Measurements from ENCODE around the gene ZNF598. TPM values are rescaled to one million over a fixed set of nuclear protein-coding genes. Genes with fewer than 3 reads are reported as not detected.

Gene ZNF598
- total RNA-seq: 100 to 1,000 TPM in 1 of 4 donors, 10 to 100 TPM in 3; 28.3 to 145 (median 42.0) TPM

DNA sequence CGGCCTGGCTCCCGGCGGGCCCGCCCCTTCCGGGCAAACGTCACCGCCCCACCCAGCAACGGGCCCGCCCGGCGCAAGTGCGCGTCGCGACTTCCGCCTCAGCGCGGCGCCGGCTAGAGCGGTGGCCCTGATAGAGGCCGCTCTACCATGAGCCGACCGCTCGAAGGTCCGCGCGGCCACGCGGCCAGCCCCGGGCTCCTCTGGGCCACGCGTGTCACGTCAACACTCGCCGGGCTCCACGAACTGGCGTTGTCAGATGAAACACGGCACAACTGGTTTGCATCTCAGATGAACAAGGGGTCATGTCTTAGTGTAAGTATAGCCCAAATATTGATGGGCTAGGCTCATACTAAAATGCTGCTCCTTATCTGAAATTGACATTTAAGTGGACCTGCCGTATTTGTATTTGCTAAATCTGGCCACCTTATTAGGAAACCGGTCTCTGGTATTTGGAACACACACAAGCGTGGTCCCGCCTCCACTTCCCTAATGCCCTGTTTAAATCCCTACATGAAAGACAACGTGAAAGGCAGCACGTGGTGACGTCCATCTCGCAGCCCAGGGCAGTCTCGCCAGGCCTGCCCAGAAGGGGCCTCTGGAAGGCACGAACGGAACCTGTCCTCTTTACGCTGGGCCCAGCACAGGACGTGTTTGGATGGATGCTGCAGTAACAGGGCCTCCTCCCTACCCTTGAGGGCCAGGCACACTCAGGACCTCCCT is at the start of gene ZNF598:
ZNF598 (minus strand) TSS at position 31 of the 720 bp plus-strand sequence.
- peak; percentile 94 to 97 (median 96) for TF ChIP-seq POLR2AphosphoS5 (IDR thresholded peaks at IDR 0.05)
- peak in 1 of 5 experiments; percentile 25 for TF ChIP-seq CTCF (IDR thresholded peaks at IDR 0.05)
- TF ChIP-seq POLR2A (IDR thresholded peaks at IDR 0.05): peak; percentile 98
- TF ChIP-seq EP300 (IDR thresholded peaks at IDR 0.05; ENCODE audit: low read depth): no peak
- in situ Hi-C loops (cut with MboI; ENCODE audit: low pct_ligation_motif_present in 1 of 4, low pct_unique_long_range_greater_than_20kb in 1 of 4, low sequenced_read_pairs in 3 of 4): loop anchor here in 2 of 4 donors (10.0 to 25.0 kb wide), 2 partner anchors 127 to 135 kb away; partner anchors contain the start of genes RAB26 (in 2 of the 2) and PKD1 (in 1 of the 2)

DNA sequence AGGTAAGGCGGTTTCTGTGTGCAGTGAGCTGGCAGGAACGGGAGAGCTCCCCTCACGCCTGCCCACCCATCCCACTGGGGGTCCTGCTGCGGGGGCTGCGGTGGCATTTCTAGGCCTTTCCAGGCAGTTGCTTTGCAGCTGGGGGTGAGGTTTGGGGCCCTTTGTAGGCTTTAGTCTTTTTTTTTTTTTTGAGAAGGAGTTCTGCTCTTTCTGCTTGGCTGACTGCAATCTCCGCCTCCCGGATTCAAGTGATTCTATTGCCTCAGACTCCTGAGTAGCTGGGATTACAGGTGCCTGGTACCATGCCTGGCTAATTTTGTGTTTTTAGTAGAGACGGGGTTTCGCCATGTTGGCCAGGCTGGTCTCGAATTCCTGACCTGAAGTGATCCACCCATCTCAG is 49.3 kb upstream of the ZNF598 start:
- in situ Hi-C loops (cut with MboI; ENCODE audit: low pct_ligation_motif_present in 1 of 4, low pct_unique_long_range_greater_than_20kb in 1 of 4, low sequenced_read_pairs in 3 of 4) (no loop called here), intact Hi-C loops (cut with DNase I; ENCODE audit: low total_unique reads) (no loop called here)
- Histone ChIP-seq H3K4me1 (peaks cover 0 to 12% (median 10%) of the 10 kb centered on the region in 4 donors), H3K4me3 (no peak overlapping the region), H3K9me3 (no peaks in the 10 kb centered on the region), H3K36me3 (peaks cover 0 to 18% (median 4%) of the 10 kb centered on the region in 4 donors), H3K27me3 (no peaks in the 10 kb centered on the region), H3K27ac (no peak overlapping the region)
- DNase-seq: no peak
- 97% methylated on average over 5 to 10 of the region's 10 CpGs for WGBS, 2 donors (ENCODE audit: low coverage in 1 of 2)
- no peak for TF ChIP-seq POLR2A (IDR thresholded peaks at IDR 0.05)
- TF ChIP-seq POLR2AphosphoS5 (IDR thresholded peaks at IDR 0.05): no peak
- no peak for TF ChIP-seq EP300 (IDR thresholded peaks at IDR 0.05; ENCODE audit: low read depth)
- TF ChIP-seq CTCF (IDR thresholded peaks at IDR 0.05): no peak

More for the DNA sequence above, at the start of gene ZNF598:
- DNase-seq: peak; percentile 86
- intact Hi-C loops (cut with DNase I; ENCODE audit: low total_unique reads): loop anchor here (10.0 kb wide), 1 partner anchor 225 kb away; the partner anchor contains the start of gene DNASE1L2
- 0 to 3% methylated on average over 2 to 51 of the region's 52 CpGs for WGBS, 2 donors (ENCODE audit: low coverage in 1 of 2)
- Histone ChIP-seq H3K4me3 (peak within 1 kb of the TSS; percentile 78 to 98 (median 85)), H3K27ac (peak within 1 kb of the TSS; percentile 93 to 98 (median 94)), H3K4me1 (peaks cover 24 to 45% (median 37%) of the 10 kb centered on the region in 4 donors), H3K9me3 (no peaks in the 10 kb centered on the region), H3K27me3 (no peaks in the 10 kb centered on the region), H3K36me3 (no peaks in the 10 kb centered on the region)

GRCh38 chr16:2058420-2058819 is 48.8 kb upstream of the ZNF598 start:
- no peaks in the 10 kb centered on the region for H3K9me3 ChIP-seq
- H3K4me3 ChIP-seq: no peak overlapping the region
- H3K27me3 ChIP-seq: no peaks in the 10 kb centered on the region
- no peak overlapping the region for H3K27ac ChIP-seq
- in situ Hi-C loops (cut with MboI; ENCODE audit: low pct_ligation_motif_present in 1 of 4, low pct_unique_long_range_greater_than_20kb in 1 of 4, low sequenced_read_pairs in 3 of 4): no loop called here
- TF ChIP-seq CTCF (IDR thresholded peaks at IDR 0.05) (no peak), POLR2AphosphoS5 (IDR thresholded peaks at IDR 0.05) (no peak), EP300 (IDR thresholded peaks at IDR 0.05; ENCODE audit: low read depth) (no peak), POLR2A (IDR thresholded peaks at IDR 0.05) (no peak)
- intact Hi-C loops (cut with DNase I; ENCODE audit: low total_unique reads): no loop called here
- no peak for DNase-seq
- peaks cover 0 to 14% (median 6%) of the 10 kb centered on the region in 4 donors for H3K36me3 ChIP-seq
- WGBS, 2 donors (ENCODE audit: low coverage in 1 of 2): 92 to 96% methylated on average over 5 to 13 of the region's 13 CpGs
- peaks cover 0 to 12% (median 10%) of the 10 kb centered on the region in 4 donors for H3K4me1 ChIP-seq

DNA sequence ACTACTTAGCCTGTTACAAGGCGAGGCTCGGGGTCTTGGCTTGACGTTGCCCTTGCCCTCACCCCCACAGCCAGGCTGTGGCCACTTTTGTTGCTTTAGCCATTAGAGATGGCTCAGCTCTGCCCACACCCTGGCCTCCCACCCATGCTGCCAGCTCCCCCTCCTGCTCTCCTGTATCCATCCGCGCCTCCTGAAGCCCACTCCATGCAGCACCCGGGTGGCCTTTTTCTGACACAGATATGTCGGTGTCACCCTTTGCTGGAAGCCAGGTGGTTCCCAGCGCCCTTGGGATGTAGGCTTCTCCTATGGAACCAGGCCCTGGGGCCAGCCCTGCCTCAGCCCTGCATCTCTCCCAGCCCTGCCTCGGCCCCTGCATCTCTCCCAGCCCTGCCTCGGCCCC is 47.8 kb upstream of the ZNF598 start:
- no peak overlapping the region for H3K4me3 ChIP-seq
- no peaks in the 10 kb centered on the region for H3K27me3 ChIP-seq
- intact Hi-C loops (cut with DNase I; ENCODE audit: low total_unique reads): no loop called here
- no peak for DNase-seq
- H3K36me3 ChIP-seq: peaks cover 0 to 10% (median 2%) of the 10 kb centered on the region in 4 donors
- in situ Hi-C loops (cut with MboI; ENCODE audit: low pct_ligation_motif_present in 1 of 4, low pct_unique_long_range_greater_than_20kb in 1 of 4, low sequenced_read_pairs in 3 of 4): no loop called here
- peaks cover 0 to 12% (median 10%) of the 10 kb centered on the region in 4 donors for H3K4me1 ChIP-seq
- H3K27ac ChIP-seq: no peak overlapping the region
- no peak for TF ChIP-seq EP300 (IDR thresholded peaks at IDR 0.05; ENCODE audit: low read depth)
- TF ChIP-seq POLR2A (IDR thresholded peaks at IDR 0.05): no peak
- no peak for TF ChIP-seq POLR2AphosphoS5 (IDR thresholded peaks at IDR 0.05)
- TF ChIP-seq CTCF (IDR thresholded peaks at IDR 0.05): no peak
- H3K9me3 ChIP-seq: no peaks in the 10 kb centered on the region
- WGBS, 2 donors (ENCODE audit: low coverage in 1 of 2): 90% methylated on average over 10 of the region's 10 CpGs; no CpG with 5 or more reads in 1 of the 2 donors
